ENCODE data around the gene PLA2G6. TPM values are rescaled to one million over a fixed set of nuclear protein-coding genes. Genes with fewer than 3 reads are reported as not detected.

Gene PLA2G6
- total and polyA plus RNA-seq, 9 of the 15 experiments (the other 6 are each of a cell fraction or from before 2014, with no cell fraction given) = 0.11 to 12.2 (median 9.7) TPM

DNA sequence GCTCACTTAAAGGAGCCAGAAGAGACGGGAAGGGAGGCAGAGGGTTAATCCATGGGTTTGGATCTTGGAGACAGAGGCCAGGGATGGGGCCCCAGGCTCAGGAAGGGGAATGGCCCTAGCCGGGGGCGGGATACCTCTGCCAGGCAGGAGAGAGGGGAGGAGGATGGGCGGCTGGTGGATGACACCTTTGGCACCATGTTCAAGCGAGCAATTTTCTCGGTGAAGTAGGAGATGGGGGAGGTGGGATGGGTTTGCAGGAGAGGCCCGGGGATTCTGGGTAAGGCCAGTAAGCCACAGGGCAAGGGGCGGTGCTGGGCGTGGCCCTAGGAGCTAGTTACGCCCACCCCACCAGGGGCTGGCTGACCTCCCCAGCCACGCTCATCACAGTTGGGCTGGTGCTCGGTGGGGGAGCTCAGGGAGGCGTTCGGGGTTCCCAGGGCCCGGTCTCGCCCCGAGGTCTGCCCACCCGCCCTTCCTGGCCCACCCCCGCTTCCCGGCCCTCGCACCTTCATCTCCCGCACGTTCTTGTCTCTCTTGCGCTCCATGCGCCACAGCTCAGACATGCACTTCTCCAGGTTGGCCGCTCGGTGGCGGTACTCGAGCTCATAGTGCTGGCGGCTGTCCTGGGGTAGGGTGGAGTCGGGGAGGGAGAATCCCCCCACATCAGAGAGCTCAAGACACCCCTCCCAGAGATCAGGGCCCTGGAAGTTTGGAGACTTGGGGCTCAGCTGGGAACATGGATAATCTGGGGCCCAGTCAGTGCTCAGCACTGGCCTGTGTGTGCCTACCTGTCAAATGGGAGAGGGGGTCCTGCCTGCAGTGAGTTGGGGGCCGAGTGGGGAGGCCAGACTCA lies 83.8 kb downstream of the PLA2G6 start (continued):
- TF ChIP-seq, protein P1, sequence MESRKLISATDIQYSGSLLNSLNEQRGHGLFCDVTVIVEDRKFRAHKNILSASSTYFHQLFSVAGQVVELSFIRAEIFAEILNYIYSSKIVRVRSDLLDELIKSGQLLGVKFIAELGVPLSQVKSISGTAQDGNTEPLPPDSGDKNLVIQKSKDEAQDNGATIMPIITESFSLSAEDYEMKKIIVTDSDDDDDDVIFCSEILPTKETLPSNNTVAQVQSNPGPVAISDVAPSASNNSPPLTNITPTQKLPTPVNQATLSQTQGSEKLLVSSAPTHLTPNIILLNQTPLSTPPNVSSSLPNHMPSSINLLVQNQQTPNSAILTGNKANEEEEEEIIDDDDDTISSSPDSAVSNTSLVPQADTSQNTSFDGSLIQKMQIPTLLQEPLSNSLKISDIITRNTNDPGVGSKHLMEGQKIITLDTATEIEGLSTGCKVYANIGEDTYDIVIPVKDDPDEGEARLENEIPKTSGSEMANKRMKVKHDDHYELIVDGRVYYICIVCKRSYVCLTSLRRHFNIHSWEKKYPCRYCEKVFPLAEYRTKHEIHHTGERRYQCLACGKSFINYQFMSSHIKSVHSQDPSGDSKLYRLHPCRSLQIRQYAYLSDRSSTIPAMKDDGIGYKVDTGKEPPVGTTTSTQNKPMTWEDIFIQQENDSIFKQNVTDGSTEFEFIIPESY (CRISPR knock-in tag; IDR thresholded peaks at IDR 0.05) = peak; percentile 99
- TF ChIP-seq ZBTB7A (IDR thresholded peaks at IDR 0.05; ENCODE audit: borderline replicate concordance, control insufficient read depth, low read depth, low read length) (peak; percentile 48; the same call in 1 of the 2 replicates), CBX3 (IDR thresholded peaks at IDR 0.05; ENCODE audit: borderline replicate concordance in 1 of 2, low read length in 2 of 2) (peak in 1 of 2 experiments; percentile 90; a peak in 1 of 3 replicates), PPARD (CRISPR knock-in tag; IDR thresholded peaks at IDR 0.05) (no peak), ZNF232 (CRISPR knock-in tag; IDR thresholded peaks at IDR 0.05) (no peak), ZNF263 (CRISPR knock-in tag; IDR thresholded peaks at IDR 0.05; ENCODE audit: borderline replicate concordance) (0 out of 2 replicates have a peak, but pooled peaks have one; percentile 27), CBFA2T3 (IDR thresholded peaks at IDR 0.05) (no peak)

DNA sequence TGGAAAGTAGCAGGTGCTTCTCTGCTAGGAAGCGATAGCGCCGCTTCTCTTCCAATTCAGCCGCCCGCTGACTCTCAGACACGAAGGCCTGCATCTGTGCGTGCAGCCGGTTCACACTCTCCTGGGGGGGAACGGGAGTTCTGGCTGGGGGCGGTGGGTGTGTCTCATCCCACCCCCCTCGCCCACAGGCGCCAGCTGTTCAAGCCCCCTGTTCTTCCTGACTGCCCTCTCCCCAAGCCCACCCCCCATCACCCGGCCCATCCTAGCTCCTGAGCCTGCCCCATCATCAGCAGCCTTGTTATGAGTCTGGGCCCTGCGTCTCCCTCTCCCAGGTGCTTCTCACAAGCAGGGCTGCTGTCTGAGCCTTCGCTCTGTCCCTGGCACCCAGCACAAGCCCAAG lies 84.6 kb downstream of the PLA2G6 start:
- intact Hi-C loops (cut with micrococcal nuclease) (no loop called here), in situ Hi-C loops (cut with MboI) (no loop called here)
- FAIRE-seq (no peak), ATAC-seq (no peak), DNase-seq (ENCODE audit: extremely low read depth in 1 of 4, low spot score in 3 of 4) (no peak)
- Histone ChIP-seq H3K27ac (ENCODE audit: extremely low read depth, low read depth, low read length) (no peak overlapping the region), H3K4me2 (ENCODE audit: insufficient read depth, low read length) (no peak overlapping the region), H3K36me3 (ENCODE audit: control insufficient read depth, insufficient read depth, low read length) (no peaks in the 10 kb centered on the region), H4K20me1 (replicated peaks; ENCODE audit: control insufficient read depth, insufficient read depth, low read length) (no peaks in the 10 kb centered on the region), H3K27me3 (ENCODE audit: control insufficient read depth in 2 of 2, insufficient read depth in 2 of 2, low read length in 2 of 2) (0 out of 5 replicates have a peak, but pooled peaks cover 0 to 3% of the 10 kb centered on the region in 2 experiments), H3K4me3 (no peak overlapping the region), H3K9ac (ENCODE audit: insufficient read depth in 1 of 2, low read depth in 2 of 2, low read length in 2 of 2) (no peak overlapping the region), H3K4me1 (replicated peaks in 1 of 2; ENCODE audit: control insufficient read depth in 2 of 2, insufficient read depth in 2 of 2, low read length in 2 of 2) (peaks cover 2 to 11% of the 10 kb centered on the region in 2 experiments; a peak in 3 of 5 replicates), H3K9me1 (ENCODE audit: control insufficient read depth, insufficient read depth, low read length) (no peaks in the 10 kb centered on the region), H3K9me3 (replicated peaks; ENCODE audit: control insufficient read depth, insufficient read depth, low read depth, low read length) (no peaks in the 10 kb centered on the region), H3K79me2 (ENCODE audit: control insufficient read depth, insufficient read depth, low read length) (no peaks in the 10 kb centered on the region), H2AFZ (ENCODE audit: low read depth, low read length) (peak overlapping the region; percentile 64; the same call in 1 of the 2 replicates)
- ChIA-PET POLR2A (interaction anchor here (1.1 kb wide), 1 partner anchor 11 kb away, joined by 3 read pairs; no protein-coding TSS in a partner anchor), CTCF (ENCODE audit: low intra/inter-chr PET ratio) (no interaction called here)
- no TSS peak for BruUV-seq (replicated peaks)
- WGBS (ENCODE audit: insufficient coverage, low coverage, missing lambda C conversion rate) = no CpG with 5 or more reads among the region's 15 CpGs
- TF ChIP-seq HDGF (IDR thresholded peaks at IDR 0.05) (no peak), RUNX1 (IDR thresholded peaks at IDR 0.05; ENCODE audit: low read depth) (no peak), KLF6 (CRISPR knock-in tag; IDR thresholded peaks at IDR 0.05; ENCODE audit: borderline replicate concordance) (no peak)

Data from K562 (cell line).